HepG2 (cell line): ENCODE measurements around the gene SYT1. TPM values are rescaled to one million over a fixed set of nuclear protein-coding genes. Genes with fewer than 3 reads are reported as not detected.

Experiments
- ATAC-seq: fragments of 200-7000 bp; cut with Tn5 transposase; 3 replicates; pipeline ENCODE4 v1.9.1; 2020; ENCODE audit warnings: mild to moderate bottlenecking, moderate library complexity
- BruUV-seq: library from RNA; stranded (reverse); fragments of 400-500 nt; replicated peaks from 2 replicates; lab custom pipeline; 2021; lab: Mats Ljungman, UMichigan
- CTCF ChIA-PET: fragments of 300-600 bp; formaldehyde crosslinking; extraction: SDS; loops from one replicate; lab custom pipeline; 2021; ENCODE audit warnings: low total read pairs, inconsistent platforms, low intra/inter-chr PET ratio; lab: Yijun Ruan, JAX
- POLR2A ChIA-PET: fragments of 350-600 bp; sonication (Branson Sonifier 250); formaldehyde crosslinking; loops from one replicate; lab custom pipeline; 2020; ENCODE audit warnings: antibody characterized with exemption, inconsistent platforms; lab: Yijun Ruan, JAX
- DNase-seq: peaks from one replicate; pipeline ENCODE4 v3.0.0-alpha.2; 2015; ENCODE audit warnings: low spot score
- FAIRE-seq: peaks from 3 replicates; lab custom pipeline; 2011; peaks lifted over from hg19 to GRCh38; lab: Jason Lieb, UNC
- H2AFZ ChIP-seq: one replicate; pipeline ENCODE4 v1.6.1; 2011; ENCODE audit warnings: low read length, inconsistent platforms
- H3K27ac ChIP-seq: fragments of 300-600 bp; 3 replicates; pipeline ENCODE4 v1.8.0; 2011; ENCODE audit warnings: mixed run types, mild to moderate bottlenecking, mixed read lengths, low read length, inconsistent platforms; ENCODE audit not compliant: insufficient read depth; ENCODE audit errors: extremely low read length
- H3K27me3 ChIP-seq, 2 experiments: fragments of 200-600 bp in 1 of 2; 2 replicates in 1 of 2; 3 replicates in 1 of 2; pipeline versions ENCODE4 v1.6.0 to v1.8.0; 2011; ENCODE audit warnings: low read length in 2 of 2, mild to moderate bottlenecking in 2 of 2, moderate library complexity in 2 of 2, inconsistent platforms in 1 of 2; ENCODE audit not compliant: insufficient read depth in 2 of 2, control insufficient read depth in 1 of 2
- H3K36me3 ChIP-seq, 2 experiments: fragments of 200-600 bp in 1 of 2; replicated peaks in 1 of 2; 2 replicates in 1 of 2; 3 replicates in 1 of 2; pipeline versions ENCODE4 v1.5.1 to v1.8.0; 2011; ENCODE audit warnings: low read length in 2 of 2, inconsistent platforms in 1 of 2; ENCODE audit not compliant: insufficient read depth in 2 of 2, control insufficient read depth in 1 of 2
- H3K4me1 ChIP-seq: 2 replicates; pipeline ENCODE4 v1.5.1; 2012; ENCODE audit warnings: low read length, inconsistent platforms; ENCODE audit not compliant: insufficient read depth
- H3K4me2 ChIP-seq: 2 replicates; pipeline ENCODE4 v1.6.0; 2011; ENCODE audit warnings: low read depth, low read length, inconsistent platforms
- H3K4me3 ChIP-seq, 3 experiments: fragments of 200-600 bp in 1 of 3; sonication (generic), shearing (Covaris generic) in 1 of 3; replicated peaks in 1 of 3; 2 replicates each; pipeline ENCODE4 v1.5.1; 2011 to 2016; ENCODE audit warnings: low read length in 3 of 3, inconsistent platforms in 2 of 3, low read depth in 2 of 3, mild to moderate bottlenecking in 2 of 3, control low read depth in 1 of 3, mixed read lengths in 1 of 3; ENCODE audit not compliant: insufficient read depth in 1 of 3
- H3K79me2 ChIP-seq: one replicate; pipeline ENCODE4 v1.6.1; 2011; ENCODE audit warnings: low read length, inconsistent platforms; ENCODE audit not compliant: insufficient read depth
- H3K9ac ChIP-seq: 2 replicates; pipeline ENCODE4 v1.6.0; 2011; ENCODE audit warnings: mild to moderate bottlenecking, low read depth, low read length, inconsistent platforms; ENCODE audit not compliant: insufficient read depth
- H3K9me3 ChIP-seq: 2 replicates; pipeline ENCODE4 v1.5.1; 2012; ENCODE audit warnings: mild to moderate bottlenecking, low read length
- H4K20me1 ChIP-seq: 2 replicates; pipeline ENCODE4 v1.6.0; 2011; ENCODE audit warnings: inconsistent platforms, mild to moderate bottlenecking, low read length, moderate library complexity; ENCODE audit not compliant: insufficient read depth
- ARHGAP35 ChIP-seq: sonication (generic); formaldehyde crosslinking; IDR thresholded peaks from 2 replicates; pipeline ENCODE4 v1.9.0; 2022; ENCODE audit warnings: mild to moderate bottlenecking, inconsistent platforms, moderate library complexity, missing genetic modification reagents, borderline replicate concordance
- CAMTA2 ChIP-seq: sonication (generic); formaldehyde crosslinking; IDR thresholded peaks from 2 replicates; pipeline ENCODE4 v1.4.0; 2020; ENCODE audit warnings: mild to moderate bottlenecking, missing genetic modification reagents, borderline replicate concordance
- CBFB ChIP-seq: sonication (generic); formaldehyde crosslinking; IDR thresholded peaks from 2 replicates; pipeline ENCODE4 v1.4.0; 2020; ENCODE audit warnings: missing genetic modification reagents
- IRF1 ChIP-seq: sonication (generic); formaldehyde crosslinking; IDR thresholded peaks from 2 replicates; pipeline ENCODE4 v1.4.0; 2020; ENCODE audit warnings: low read depth, mild to moderate bottlenecking, missing genetic modification reagents
- KAT8 ChIP-seq: IDR thresholded peaks from 2 replicates; pipeline ENCODE4 v1.6.1; 2016; ENCODE audit warnings: missing genetic modification reagents, missing compliant biosample characterization
- REXO4 ChIP-seq: sonication (generic); formaldehyde crosslinking; IDR thresholded peaks from 2 replicates; pipeline ENCODE4 v1.8.0; 2022; ENCODE audit warnings: missing genetic modification reagents, mild to moderate bottlenecking, borderline replicate concordance
- SIN3B ChIP-seq: fragments of 150-350 bp; IDR thresholded peaks from 2 replicates; pipeline ENCODE4 v1.6.1; 2014; ENCODE audit warnings: low read length
- TAF15 ChIP-seq: fragments of 200-400 bp; formaldehyde crosslinking; IDR thresholded peaks from one replicate; pipeline ENCODE4 v1.6.1; 2018; ENCODE audit warnings: mild to moderate bottlenecking, low read depth, low read length; ENCODE audit not compliant: poor library complexity, severe bottlenecking
- ZMAT5 ChIP-seq: sonication (generic); formaldehyde crosslinking; IDR thresholded peaks from 2 replicates; pipeline ENCODE4 v1.5.0; 2020; ENCODE audit warnings: mild to moderate bottlenecking, low read depth, missing genetic modification reagents, borderline replicate concordance
- ZNF225 ChIP-seq: sonication (generic); formaldehyde crosslinking; IDR thresholded peaks from 2 replicates; pipeline ENCODE4 v1.4.0; 2020; ENCODE audit warnings: mild to moderate bottlenecking, missing genetic modification reagents
- ZNF382 ChIP-seq: sonication (generic); formaldehyde crosslinking; IDR thresholded peaks from 2 replicates; pipeline ENCODE4 v1.5.0; 2020; ENCODE audit warnings: missing genetic modification reagents, mild to moderate bottlenecking, borderline replicate concordance
- ZNF496 ChIP-seq: sonication (generic); formaldehyde crosslinking; IDR thresholded peaks from 2 replicates; pipeline ENCODE4 v1.8.1; 2023; ENCODE audit warnings: mild to moderate bottlenecking, moderate library complexity, missing genetic modification reagents; ENCODE audit not compliant: insufficient replicate concordance
- ZNF782 ChIP-seq: sonication (generic); formaldehyde crosslinking; IDR thresholded peaks from 2 replicates; pipeline ENCODE4 v1.4.0; 2020; ENCODE audit warnings: missing genetic modification reagents, mild to moderate bottlenecking, borderline replicate concordance
- ZNF788 ChIP-seq: sonication (generic); formaldehyde crosslinking; IDR thresholded peaks from 2 replicates; pipeline ENCODE4 v1.5.0; 2020; ENCODE audit warnings: mild to moderate bottlenecking, missing genetic modification reagents, borderline replicate concordance
- ZNF816 ChIP-seq: sonication (generic); formaldehyde crosslinking; IDR thresholded peaks from 2 replicates; pipeline ENCODE4 v1.8.0; 2022; ENCODE audit warnings: missing genetic modification reagents, mild to moderate bottlenecking, borderline replicate concordance
- ZNF83 ChIP-seq: sonication (generic); formaldehyde crosslinking; IDR thresholded peaks from 2 replicates; pipeline ENCODE4 v1.4.0; 2020; ENCODE audit warnings: missing genetic modification reagents, mild to moderate bottlenecking, borderline replicate concordance
- WGBS: methylation state at CpG from one replicate; pipeline ENCODE4 v1.1.6; 2017; ENCODE audit warnings: low lambda C conversion rate; 5-methylcytosine and 5-hydroxymethylcytosine counted together
- in situ Hi-C: cut with HindIII; loops from 2 replicates; pipeline ENCODE4 v1.10.0; 2017; ENCODE audit warnings: low pct_unique_long_range_greater_than_20kb; ENCODE audit not compliant: extremely low pct_ligation_motif_present
- intact Hi-C: fragments of 100-400 bp; cut with micrococcal nuclease; formaldehyde crosslinking; loops from one replicate; pipeline ENCODE4 v1.10.0; 2022; ENCODE audit not compliant: unreplicated experiment
- polyA plus RNA-seq, 8 experiments: library from polyadenylated mRNA; depleted of rRNA in 3 of 8; stranded (reverse) in 7 of 8; unstranded in 1 of 8; fragments of >200 nt; fragmentation: Illumina TruSeq in 4 of 8; extraction: Trizol in 4 of 8; gene quantifications; 2 replicates each; pipeline versions ENCODE4 v1.2.1 to v1.2.3, GENCODE V29; 2011 to 2016; ENCODE audit warnings: low read depth in 4 of 8, missing spikeins in 1 of 8, mixed read lengths in 1 of 8; ENCODE audit not compliant: insufficient read depth in 1 of 8
- total RNA-seq, 5 experiments: library from RNA; depleted of rRNA; stranded (reverse); fragments of >200 nt; fragmentation: Illumina TruSeq; extraction: Trizol; gene quantifications; 2 replicates each; pipeline ENCODE4 v1.2.3, GENCODE V29; 2016; ENCODE audit warnings: low read depth in 1 of 5
- TF ChIP-seq, protein P1 (sequence below): sonication (generic); formaldehyde crosslinking; IDR thresholded peaks from 2 replicates; pipeline ENCODE4 v1.4.0; 2020; ENCODE audit warnings: missing genetic modification reagents, borderline replicate concordance
- TF ChIP-seq, protein P2 (sequence below), 2 experiments: sonication (generic) in 1 of 2; formaldehyde crosslinking in 1 of 2; IDR thresholded peaks; 2 replicates each; pipeline versions ENCODE4 v1.4.0 to v1.6.1; 2018 to 2020; ENCODE audit warnings: missing genetic modification reagents in 2 of 2, borderline replicate concordance in 1 of 2, low read depth in 1 of 2, mild to moderate bottlenecking in 1 of 2, missing biosample characterization in 1 of 2

The SYT1 gene
- total and polyA plus RNA-seq, 2 of the 13 experiments (the other 11 are each of a cell fraction or from before 2014, with no cell fraction given), result not detected

GRCh38 chr12:79203058-79203647 lies 338.6 kb downstream of the SYT1 start:
- DNase-seq, result no peak
- no peak overlapping the region for H3K27ac ChIP-seq
- in situ Hi-C loops, result no loop called here
- POLR2A ChIA-PET, result no interaction called here
- intact Hi-C loops, result no loop called here
- H4K20me1 ChIP-seq, result no peaks in the 10 kb centered on the region
- H3K36me3 ChIP-seq, result no peaks in the 10 kb centered on the region
- no peak overlapping the region for H3K9ac ChIP-seq
- CTCF ChIA-PET, result no interaction called here
- no peaks in the 10 kb centered on the region for H3K9me3 ChIP-seq
- no peak overlapping the region for H2AFZ ChIP-seq
- no TSS peak for BruUV-seq
- no peaks in the 10 kb centered on the region for H3K79me2 ChIP-seq
- WGBS, result 23% methylated on average over 9 of the region's 9 CpGs
- no peak for FAIRE-seq
- H3K27me3 ChIP-seq, result no peaks in the 10 kb centered on the region; a peak in 1 of 5 replicates
- ATAC-seq, result no peak
- no peaks in the 10 kb centered on the region for H3K4me1 ChIP-seq
- no peak overlapping the region for H3K4me2 ChIP-seq
- no peak overlapping the region for H3K4me3 ChIP-seq
- TF ChIP-seq IRF1 (CRISPR knock-in tag) (no peak), ARHGAP35 (no peak), ZNF382 (no peak), ZNF782 (CRISPR knock-in tag) (no peak), ZNF788 (CRISPR knock-in tag) (no peak), TAF15 (no peak), REXO4 (no peak), CBFB (CRISPR knock-in tag) (no peak), ZNF225 (CRISPR knock-in tag) (no peak), ZMAT5 (CRISPR knock-in tag) (no peak), ZNF83 (CRISPR knock-in tag) (no peak), SIN3B (no peak), KAT8 (CRISPR knock-in tag) (no peak), CAMTA2 (CRISPR knock-in tag) (no peak), ZNF816 (CRISPR knock-in tag) (no peak), ZNF496 (CRISPR knock-in tag) (no peak)
- TF ChIP-seq, protein P1, sequence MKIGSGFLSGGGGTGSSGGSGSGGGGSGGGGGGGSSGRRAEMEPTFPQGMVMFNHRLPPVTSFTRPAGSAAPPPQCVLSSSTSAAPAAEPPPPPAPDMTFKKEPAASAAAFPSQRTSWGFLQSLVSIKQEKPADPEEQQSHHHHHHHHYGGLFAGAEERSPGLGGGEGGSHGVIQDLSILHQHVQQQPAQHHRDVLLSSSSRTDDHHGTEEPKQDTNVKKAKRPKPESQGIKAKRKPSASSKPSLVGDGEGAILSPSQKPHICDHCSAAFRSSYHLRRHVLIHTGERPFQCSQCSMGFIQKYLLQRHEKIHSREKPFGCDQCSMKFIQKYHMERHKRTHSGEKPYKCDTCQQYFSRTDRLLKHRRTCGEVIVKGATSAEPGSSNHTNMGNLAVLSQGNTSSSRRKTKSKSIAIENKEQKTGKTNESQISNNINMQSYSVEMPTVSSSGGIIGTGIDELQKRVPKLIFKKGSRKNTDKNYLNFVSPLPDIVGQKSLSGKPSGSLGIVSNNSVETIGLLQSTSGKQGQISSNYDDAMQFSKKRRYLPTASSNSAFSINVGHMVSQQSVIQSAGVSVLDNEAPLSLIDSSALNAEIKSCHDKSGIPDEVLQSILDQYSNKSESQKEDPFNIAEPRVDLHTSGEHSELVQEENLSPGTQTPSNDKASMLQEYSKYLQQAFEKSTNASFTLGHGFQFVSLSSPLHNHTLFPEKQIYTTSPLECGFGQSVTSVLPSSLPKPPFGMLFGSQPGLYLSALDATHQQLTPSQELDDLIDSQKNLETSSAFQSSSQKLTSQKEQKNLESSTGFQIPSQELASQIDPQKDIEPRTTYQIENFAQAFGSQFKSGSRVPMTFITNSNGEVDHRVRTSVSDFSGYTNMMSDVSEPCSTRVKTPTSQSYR (CRISPR knock-in tag), result no peak
- TF ChIP-seq, protein P2, sequence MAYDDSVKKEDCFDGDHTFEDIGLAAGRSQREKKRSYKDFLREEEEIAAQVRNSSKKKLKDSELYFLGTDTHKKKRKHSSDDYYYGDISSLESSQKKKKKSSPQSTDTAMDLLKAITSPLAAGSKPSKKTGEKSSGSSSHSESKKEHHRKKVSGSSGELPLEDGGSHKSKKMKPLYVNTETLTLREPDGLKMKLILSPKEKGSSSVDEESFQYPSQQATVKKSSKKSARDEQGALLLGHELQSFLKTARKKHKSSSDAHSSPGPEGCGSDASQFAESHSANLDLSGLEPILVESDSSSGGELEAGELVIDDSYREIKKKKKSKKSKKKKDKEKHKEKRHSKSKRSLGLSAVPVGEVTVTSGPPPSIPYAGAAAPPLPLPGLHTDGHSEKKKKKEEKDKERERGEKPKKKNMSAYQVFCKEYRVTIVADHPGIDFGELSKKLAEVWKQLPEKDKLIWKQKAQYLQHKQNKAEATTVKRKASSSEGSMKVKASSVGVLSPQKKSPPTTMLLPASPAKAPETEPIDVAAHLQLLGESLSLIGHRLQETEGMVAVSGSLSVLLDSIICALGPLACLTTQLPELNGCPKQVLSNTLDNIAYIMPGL (CRISPR knock-in tag; IDR thresholded peaks at IDR 0.05; ENCODE audit: borderline replicate concordance in 1 of 2, low read depth in 1 of 2), result no peak
